GM12878 (cell line): ENCODE measurements around the gene RPS27L. TPM values are rescaled to one million over a fixed set of nuclear protein-coding genes. Genes with fewer than 3 reads are reported as not detected.
A peak's percentile ranks its signal among the peaks of the same experiment; 100 is the strongest.

ENCODE experiments used
- ATAC-seq: fragments of 200-7000 bp; cut with Tn5 transposase; 3 replicates; pipeline ENCODE4 v1.9.1; 2020; ENCODE audit warnings: mild to moderate bottlenecking, moderate library complexity
- BruUV-seq: library from RNA; stranded (reverse); fragments of 400-500 nt; replicated peaks from 2 replicates; lab custom pipeline; 2021; lab: Mats Ljungman, UMichigan
- CTCF ChIA-PET: fragments of 300-600 bp; sonication (Branson Sonifier 250); formaldehyde crosslinking; extraction: SDS; loops from one replicate; lab custom pipeline; 2021; ENCODE audit warnings: inconsistent platforms; lab: Yijun Ruan, JAX
- POLR2A ChIA-PET: fragments of 350-600 bp; formaldehyde crosslinking; extraction: SDS; loops from one replicate; lab custom pipeline; 2021; ENCODE audit warnings: inconsistent platforms; lab: Charles Lee
- RAD21 ChIA-PET: fragments of 300-600 bp; sonication (Branson Sonifier 250); formaldehyde crosslinking; loops from one replicate; lab custom pipeline; 2023; ENCODE audit warnings: antibody characterized with exemption; ENCODE audit not compliant: unreplicated experiment; lab: Charles Lee
- SMC1A ChIA-PET: fragments of 300-600 bp; sonication (Branson Sonifier 250); formaldehyde crosslinking; loops from one replicate; lab custom pipeline; 2023; ENCODE audit not compliant: unreplicated experiment, uncharacterized antibody; lab: Charles Lee
- DNase-seq: peaks from one replicate; pipeline ENCODE4 v3.0.0-alpha.2; 2011; ENCODE audit warnings: low read depth, low spot score
- FAIRE-seq: peaks from 3 replicates; lab custom pipeline; 2011; peaks lifted over from hg19 to GRCh38; lab: Jason Lieb, UNC
- H2AFZ ChIP-seq: 2 replicates; pipeline ENCODE4 v1.6.0; 2011; ENCODE audit warnings: low read depth, low read length, control low read depth; ENCODE audit not compliant: control insufficient read depth
- H3K27ac ChIP-seq: 2 replicates; pipeline ENCODE4 v1.5.1; 2011; ENCODE audit warnings: control low read depth; ENCODE audit not compliant: control insufficient read depth, insufficient read depth
- H3K27me3 ChIP-seq, 2 experiments: replicated peaks in 1 of 2; 2 replicates each; pipeline versions ENCODE4 v1.6.0 to v1.6.1; 2011; ENCODE audit warnings: low read length in 1 of 2; ENCODE audit not compliant: control insufficient read depth in 2 of 2, insufficient read depth in 2 of 2
- H3K36me3 ChIP-seq, 2 experiments: 2 replicates each; pipeline ENCODE4 v1.5.1; 2011; ENCODE audit warnings: low read length in 1 of 2; ENCODE audit not compliant: control insufficient read depth in 2 of 2, insufficient read depth in 2 of 2
- H3K4me1 ChIP-seq: 2 replicates; pipeline ENCODE4 v1.6.1; 2011; ENCODE audit warnings: mild to moderate bottlenecking, low read length, moderate library complexity, mixed read lengths; ENCODE audit not compliant: control insufficient read depth, insufficient read depth
- H3K4me2 ChIP-seq: 2 replicates; pipeline ENCODE4 v1.6.0; 2011; ENCODE audit warnings: control low read depth; ENCODE audit not compliant: control insufficient read depth, insufficient read depth
- H3K4me3 ChIP-seq: fragments of 200-600 bp; sonication (generic); 2 replicates; pipeline ENCODE4 v1.5.1; 2016
- H3K79me2 ChIP-seq: 2 replicates; pipeline ENCODE4 v1.6.0; 2011; ENCODE audit warnings: low read length; ENCODE audit not compliant: control insufficient read depth, insufficient read depth
- H3K9ac ChIP-seq: 2 replicates; pipeline ENCODE4 v1.8.0; 2011; ENCODE audit warnings: low read length, control low read depth, mixed read lengths; ENCODE audit not compliant: control insufficient read depth, insufficient read depth
- H3K9me3 ChIP-seq: replicated peaks from 3 replicates; pipeline ENCODE4 v1.5.1; 2011; ENCODE audit warnings: mild to moderate bottlenecking, low read length; ENCODE audit not compliant: control insufficient read depth, insufficient read depth
- H4K20me1 ChIP-seq: 2 replicates; pipeline ENCODE4 v1.6.0; 2011; ENCODE audit not compliant: control insufficient read depth, insufficient read depth
- CEBPB ChIP-seq, 2 experiments: fragments of 150-350 bp in 1 of 2; IDR thresholded peaks; 2 replicates each; pipeline ENCODE4 v1.6.1; 2012 to 2014; ENCODE audit warnings: low read depth in 2 of 2, low read length in 2 of 2, borderline replicate concordance in 1 of 2, inconsistent platforms in 1 of 2
- CREB1 ChIP-seq: IDR thresholded peaks from 2 replicates; pipeline ENCODE4 v1.6.1; 2012; ENCODE audit warnings: low read depth, mild to moderate bottlenecking, inconsistent platforms
- HDAC2 ChIP-seq: fragments of 200-600 bp; sonication (generic); IDR thresholded peaks from 2 replicates; pipeline ENCODE4 v1.6.1; 2017
- MEF2B ChIP-seq: fragments of 450-650 bp; IDR thresholded peaks from 2 replicates; pipeline ENCODE4 v1.6.1; 2018; ENCODE audit warnings: mild to moderate bottlenecking, moderate library complexity; ENCODE audit not compliant: partially characterized antibody, poor library complexity, severe bottlenecking
- NR2C2 ChIP-seq: IDR thresholded peaks from 2 replicates; pipeline ENCODE4 v1.6.1; 2011; ENCODE audit warnings: borderline replicate concordance, low read depth; ENCODE audit not compliant: control insufficient read depth, insufficient read length
- RELA ChIP-seq: fragments of 450-650 bp; IDR thresholded peaks from 2 replicates; pipeline ENCODE4 v1.8.0; 2014; ENCODE audit warnings: borderline replicate concordance; ENCODE audit not compliant: partially characterized antibody
- STAT1 ChIP-seq: fragments of 450-650 bp; conservative IDR thresholded peaks from 2 replicates; pipeline ENCODE4 v1.6.1; 2014; ENCODE audit warnings: antibody characterized with exemption, mild to moderate bottlenecking
- TCF7 ChIP-seq: IDR thresholded peaks from 2 replicates; pipeline ENCODE4 v1.6.1; 2014; ENCODE audit warnings: antibody characterized with exemption, borderline replicate concordance
- WGBS: methylation state at CpG from one replicate; pipeline ENCODE4 v1.1.6; 2016; ENCODE audit warnings: low lambda C conversion rate; ENCODE audit not compliant: insufficient replicate concordance, insufficient coverage; ENCODE audit errors: missing lambda C conversion rate; 5-methylcytosine and 5-hydroxymethylcytosine counted together
- in situ Hi-C: fragments of 300-500 bp; cut with MboI; formaldehyde crosslinking; loops from 9 replicates; pipeline ENCODE4 v1.14.3; 2018; ENCODE audit warnings: mixed read lengths
- intact Hi-C: fragments of 100-400 bp; cut with micrococcal nuclease; formaldehyde crosslinking; loops from one replicate; pipeline ENCODE4 v1.14.2; 2022; ENCODE audit not compliant: unreplicated experiment
- polyA plus RNA-seq, 11 experiments: library from polyadenylated mRNA; depleted of rRNA in 4 of 11; unstranded in 6 of 11; stranded (reverse) in 5 of 11; fragments of >200 nt; fragmentation: Nextera tagmentation in 4 of 11; fragmentation: Illumina TruSeq in 1 of 11; extraction: Ambion mirVana in 4 of 11; extraction: Trizol in 1 of 11; gene quantifications; 1 replicate in 1 of 11; 2 replicates in 10 of 11; pipeline versions ENCODE4 v1.2.1 to v1.2.3, GENCODE V29; 2011 to 2016; ENCODE audit warnings: inconsistent platforms in 2 of 11, missing spikeins in 2 of 11, low read depth in 1 of 11
- total RNA-seq, 4 experiments: library from RNA; depleted of rRNA in 3 of 4; stranded (reverse); fragments of >200 nt in 3 of 4; fragmentation: Illumina TruSeq in 1 of 4; extraction: Trizol in 1 of 4; gene quantifications; 2 replicates each; pipeline versions ENCODE4 v1.2.1 to v1.2.3, GENCODE V29; 2013 to 2021
- TF ChIP-seq, protein P1 (sequence below): fragments of 450-650 bp; IDR thresholded peaks from 2 replicates; pipeline ENCODE4 v1.6.1; 2018; ENCODE audit warnings: borderline replicate concordance, mild to moderate bottlenecking; ENCODE audit not compliant: partially characterized antibody
- TF ChIP-seq, protein P2 (sequence below): IDR thresholded peaks from 2 replicates; pipeline ENCODE4 v1.6.1; 2012; ENCODE audit warnings: improper control_type of control experiment, low read depth, low read length; ENCODE audit not compliant: insufficient replicate concordance

RPS27L gene
- total and polyA plus RNA-seq, 10 of the 15 experiments (the other 5 are each of a cell fraction or from before 2014, with no cell fraction given): 133 to 970 (median 220) TPM

- no peak for TF ChIP-seq CEBPB (IDR thresholded peaks at IDR 0.05; ENCODE audit: borderline replicate concordance in 1 of 2, low read depth in 2 of 2, low read length in 2 of 2)
- no peak for TF ChIP-seq MEF2B
- TF ChIP-seq CREB1: no peak
- no peak for TF ChIP-seq HDAC2
- TF ChIP-seq, protein P1, sequence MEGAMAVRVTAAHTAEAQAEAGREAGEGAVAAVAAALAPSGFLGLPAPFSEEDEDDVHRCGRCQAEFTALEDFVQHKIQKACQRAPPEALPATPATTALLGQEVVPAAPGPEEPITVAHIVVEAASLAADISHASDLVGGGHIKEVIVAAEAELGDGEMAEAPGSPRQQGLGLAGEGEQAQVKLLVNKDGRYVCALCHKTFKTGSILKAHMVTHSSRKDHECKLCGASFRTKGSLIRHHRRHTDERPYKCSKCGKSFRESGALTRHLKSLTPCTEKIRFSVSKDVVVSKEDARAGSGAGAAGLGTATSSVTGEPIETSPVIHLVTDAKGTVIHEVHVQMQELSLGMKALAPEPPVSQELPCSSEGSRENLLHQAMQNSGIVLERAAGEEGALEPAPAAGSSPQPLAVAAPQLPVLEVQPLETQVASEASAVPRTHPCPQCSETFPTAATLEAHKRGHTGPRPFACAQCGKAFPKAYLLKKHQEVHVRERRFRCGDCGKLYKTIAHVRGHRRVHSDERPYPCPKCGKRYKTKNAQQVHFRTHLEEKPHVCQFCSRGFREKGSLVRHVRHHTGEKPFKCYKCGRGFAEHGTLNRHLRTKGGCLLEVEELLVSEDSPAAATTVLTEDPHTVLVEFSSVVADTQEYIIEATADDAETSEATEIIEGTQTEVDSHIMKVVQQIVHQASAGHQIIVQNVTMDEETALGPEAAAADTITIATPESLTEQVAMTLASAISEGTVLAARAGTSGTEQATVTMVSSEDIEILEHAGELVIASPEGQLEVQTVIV: no peak
- no peak for TF ChIP-seq RELA
- no peak for TF ChIP-seq STAT1
Measured at GRCh38 chr15:63195569-63196015, 38.3 kb upstream of the RPS27L start (continued).

DNA sequence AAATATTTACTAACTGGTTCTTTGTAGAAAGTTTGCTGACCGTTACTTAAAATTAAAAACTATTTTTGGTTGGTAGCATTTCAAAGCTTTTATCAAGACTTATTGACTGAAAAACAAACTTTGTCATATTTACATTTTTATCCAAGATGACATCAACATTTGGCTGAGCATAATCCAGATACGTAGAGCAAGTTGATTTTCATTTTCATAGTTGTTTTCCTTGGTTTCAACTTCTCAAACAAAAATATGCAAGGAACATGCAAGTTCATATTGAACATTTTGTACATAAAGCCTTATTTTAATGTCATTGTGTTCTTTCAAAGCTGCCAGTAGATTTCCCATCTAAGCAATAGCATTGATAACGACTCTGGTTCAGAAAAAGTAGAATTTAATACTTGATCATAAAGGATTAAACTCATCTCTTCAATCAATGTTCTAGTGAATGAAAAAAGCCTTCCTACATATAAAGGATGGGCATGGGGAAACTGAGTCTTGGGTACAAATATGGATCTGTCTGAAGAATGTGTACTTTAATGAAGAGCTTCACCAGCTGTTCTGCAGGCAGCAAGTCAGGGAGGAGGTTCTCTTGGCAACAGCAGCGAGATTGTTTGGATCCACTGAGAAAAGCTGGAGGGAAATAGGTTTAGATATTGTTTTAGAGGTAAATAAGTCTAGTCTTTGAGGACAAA lies 37.7 kb upstream of the RPS27L start:
- Histone ChIP-seq H3K36me3 (peaks cover 0 to 9% of the 10 kb centered on the region in 2 experiments; a peak in 1 of 4 replicates), H3K27me3 (no peaks in the 10 kb centered on the region), H4K20me1 (no peaks in the 10 kb centered on the region), H2AFZ (no peak overlapping the region), H3K4me2 (peak overlapping the region; percentile 85), H3K4me1 (peaks cover 39% of the 10 kb centered on the region), H3K9ac (no peak overlapping the region; the same call in 1 of the 2 replicates), H3K4me3 (peak overlapping the region; percentile 96), H3K27ac (peak overlapping the region; percentile 86), H3K9me3 (no peaks in the 10 kb centered on the region), H3K79me2 (peaks cover 98% of the 10 kb centered on the region)
- ChIA-PET POLR2A (interaction anchor here (0.6 to 8.6 kb wide), 10 partner anchors 9 to 45 kb away, joined by 3 to 118 read pairs (median 4); partner anchors contain the start of gene RPS27L), CTCF (interaction anchor here (0.8 to 8.7 kb wide), 16 partner anchors 9 to 148 kb away, joined by 3 to 90 read pairs (median 4); partner anchors contain the start of gene RPS27L), RAD21 (interaction anchor here (0.6 to 6.4 kb wide), 21 partner anchors 9 to 315 kb away, joined by 3 to 58 read pairs (median 5); partner anchors contain the start of gene RPS27L), SMC1A (interaction anchor here (0.7 to 8.8 kb wide), 19 partner anchors 8 to 210 kb away, joined by 3 to 252 read pairs (median 4); partner anchors contain the start of genes APH1B and RPS27L)
- in situ Hi-C loops (no loop called here), intact Hi-C loops (loop anchor here (2.0 to 10.0 kb wide), 3 partner anchors 16 to 310 kb away; partner anchors contain the start of gene USP3)
- FAIRE-seq (no peak), DNase-seq (no peak), ATAC-seq (no peak)
- WGBS: 58% methylated on average over 4 of the region's 4 CpGs
- BruUV-seq: no TSS peak
- TF ChIP-seq, protein P2, sequence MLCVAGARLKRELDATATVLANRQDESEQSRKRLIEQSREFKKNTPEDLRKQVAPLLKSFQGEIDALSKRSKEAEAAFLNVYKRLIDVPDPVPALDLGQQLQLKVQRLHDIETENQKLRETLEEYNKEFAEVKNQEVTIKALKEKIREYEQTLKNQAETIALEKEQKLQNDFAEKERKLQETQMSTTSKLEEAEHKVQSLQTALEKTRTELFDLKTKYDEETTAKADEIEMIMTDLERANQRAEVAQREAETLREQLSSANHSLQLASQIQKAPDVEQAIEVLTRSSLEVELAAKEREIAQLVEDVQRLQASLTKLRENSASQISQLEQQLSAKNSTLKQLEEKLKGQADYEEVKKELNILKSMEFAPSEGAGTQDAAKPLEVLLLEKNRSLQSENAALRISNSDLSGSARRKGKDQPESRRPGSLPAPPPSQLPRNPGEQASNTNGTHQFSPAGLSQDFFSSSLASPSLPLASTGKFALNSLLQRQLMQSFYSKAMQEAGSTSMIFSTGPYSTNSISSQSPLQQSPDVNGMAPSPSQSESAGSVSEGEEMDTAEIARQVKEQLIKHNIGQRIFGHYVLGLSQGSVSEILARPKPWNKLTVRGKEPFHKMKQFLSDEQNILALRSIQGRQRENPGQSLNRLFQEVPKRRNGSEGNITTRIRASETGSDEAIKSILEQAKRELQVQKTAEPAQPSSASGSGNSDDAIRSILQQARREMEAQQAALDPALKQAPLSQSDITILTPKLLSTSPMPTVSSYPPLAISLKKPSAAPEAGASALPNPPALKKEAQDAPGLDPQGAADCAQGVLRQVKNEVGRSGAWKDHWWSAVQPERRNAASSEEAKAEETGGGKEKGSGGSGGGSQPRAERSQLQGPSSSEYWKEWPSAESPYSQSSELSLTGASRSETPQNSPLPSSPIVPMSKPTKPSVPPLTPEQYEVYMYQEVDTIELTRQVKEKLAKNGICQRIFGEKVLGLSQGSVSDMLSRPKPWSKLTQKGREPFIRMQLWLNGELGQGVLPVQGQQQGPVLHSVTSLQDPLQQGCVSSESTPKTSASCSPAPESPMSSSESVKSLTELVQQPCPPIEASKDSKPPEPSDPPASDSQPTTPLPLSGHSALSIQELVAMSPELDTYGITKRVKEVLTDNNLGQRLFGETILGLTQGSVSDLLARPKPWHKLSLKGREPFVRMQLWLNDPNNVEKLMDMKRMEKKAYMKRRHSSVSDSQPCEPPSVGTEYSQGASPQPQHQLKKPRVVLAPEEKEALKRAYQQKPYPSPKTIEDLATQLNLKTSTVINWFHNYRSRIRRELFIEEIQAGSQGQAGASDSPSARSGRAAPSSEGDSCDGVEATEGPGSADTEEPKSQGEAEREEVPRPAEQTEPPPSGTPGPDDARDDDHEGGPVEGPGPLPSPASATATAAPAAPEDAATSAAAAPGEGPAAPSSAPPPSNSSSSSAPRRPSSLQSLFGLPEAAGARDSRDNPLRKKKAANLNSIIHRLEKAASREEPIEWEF: no peak
- TF ChIP-seq NR2C2 (no peak), TCF7 (no peak)
- TF ChIP-seq, protein P1: no peak
